ENCODE measurements around the gene CRTAC1. TPM values are rescaled to one million over a fixed set of nuclear protein-coding genes. Genes with fewer than 3 reads are reported as not detected.

CRTAC1 gene
- total RNA-seq, 1 donor = not detected

- Histone ChIP-seq H2AFZ (ENCODE audit: low read length) (no peak overlapping the region), H3K27ac (ENCODE audit: low read depth, low read length) (no peak overlapping the region), H4K20me1 (ENCODE audit: insufficient read depth, low read length) (no peaks in the 10 kb centered on the region), H3K27me3 (ENCODE audit: insufficient read depth, low read length) (peaks cover 11% of the 10 kb centered on the region), H3K4me1 (ENCODE audit: insufficient read depth, low read length) (no peaks in the 10 kb centered on the region), H3K36me3 (ENCODE audit: insufficient read depth, low read length) (no peaks in the 10 kb centered on the region), H3K79me2 (ENCODE audit: insufficient read depth, low read length) (no peaks in the 10 kb centered on the region), H3K4me3 (ENCODE audit: insufficient read depth, low read length) (no peak overlapping the region), H3K9me3 (ENCODE audit: low read depth, low read length) (no peaks in the 10 kb centered on the region), H3K4me2 (ENCODE audit: insufficient read depth, low read length) (no peak overlapping the region)
- TF ChIP-seq CTCF (IDR thresholded peaks at IDR 0.05; ENCODE audit: extremely low read depth, low read depth, low read length) = no peak
- no peak for DNase-seq (ENCODE audit: insufficient read length, low spot score, missing footprints)
Observed at GRCh38 chr10:97826892-97827291, 203.5 kb downstream of the CRTAC1 start.

- Histone ChIP-seq H3K36me3 (ENCODE audit: insufficient read depth, low read length) (no peaks in the 10 kb centered on the region), H3K27me3 (ENCODE audit: insufficient read depth, low read length) (peaks cover 4% of the 10 kb centered on the region), H3K4me1 (ENCODE audit: insufficient read depth, low read length) (no peaks in the 10 kb centered on the region), H3K4me3 (ENCODE audit: insufficient read depth, low read length) (no peak overlapping the region), H3K27ac (ENCODE audit: low read depth, low read length) (no peak overlapping the region), H3K9me3 (ENCODE audit: low read depth, low read length) (no peaks in the 10 kb centered on the region), H3K4me2 (ENCODE audit: insufficient read depth, low read length) (no peak overlapping the region), H3K79me2 (ENCODE audit: insufficient read depth, low read length) (no peaks in the 10 kb centered on the region), H2AFZ (ENCODE audit: low read length) (no peak overlapping the region), H4K20me1 (ENCODE audit: insufficient read depth, low read length) (no peaks in the 10 kb centered on the region)
- DNase-seq (ENCODE audit: insufficient read length, low spot score, missing footprints) = no peak
- no peak for TF ChIP-seq CTCF (IDR thresholded peaks at IDR 0.05; ENCODE audit: extremely low read depth, low read depth, low read length)
Observed at GRCh38 chr10:97825020-97825760, 205.2 kb downstream of the CRTAC1 start.

GRCh38 chr10:97823734-97824133 lies 206.7 kb downstream of the CRTAC1 start:
- no peak for DNase-seq (ENCODE audit: insufficient read length, low spot score, missing footprints)
- Histone ChIP-seq H3K36me3 (ENCODE audit: insufficient read depth, low read length) (no peaks in the 10 kb centered on the region), H3K4me2 (ENCODE audit: insufficient read depth, low read length) (no peak overlapping the region), H3K4me3 (ENCODE audit: insufficient read depth, low read length) (no peak overlapping the region), H3K27ac (ENCODE audit: low read depth, low read length) (no peak overlapping the region), H4K20me1 (ENCODE audit: insufficient read depth, low read length) (no peaks in the 10 kb centered on the region), H3K79me2 (ENCODE audit: insufficient read depth, low read length) (no peaks in the 10 kb centered on the region), H3K9me3 (ENCODE audit: low read depth, low read length) (no peaks in the 10 kb centered on the region), H2AFZ (ENCODE audit: low read length) (no peak overlapping the region), H3K4me1 (ENCODE audit: insufficient read depth, low read length) (no peaks in the 10 kb centered on the region), H3K27me3 (ENCODE audit: insufficient read depth, low read length) (no peaks in the 10 kb centered on the region)
- no peak for TF ChIP-seq CTCF (IDR thresholded peaks at IDR 0.05; ENCODE audit: extremely low read depth, low read depth, low read length)

- Histone ChIP-seq H3K4me2 (ENCODE audit: insufficient read depth, low read length) (no peak overlapping the region), H2AFZ (ENCODE audit: low read length) (no peak overlapping the region), H3K4me1 (ENCODE audit: insufficient read depth, low read length) (no peaks in the 10 kb centered on the region)
Observed at GRCh38 chr10:97822261-97822687, 208.1 kb downstream of the CRTAC1 start.

More at GRCh38 chr10:97822261-97822687, 208.1 kb downstream of the CRTAC1 start:
- Histone ChIP-seq H4K20me1 (ENCODE audit: insufficient read depth, low read length) (no peaks in the 10 kb centered on the region), H3K4me3 (ENCODE audit: insufficient read depth, low read length) (no peak overlapping the region), H3K79me2 (ENCODE audit: insufficient read depth, low read length) (no peaks in the 10 kb centered on the region), H3K27me3 (ENCODE audit: insufficient read depth, low read length) (peaks cover 12% of the 10 kb centered on the region), H3K27ac (ENCODE audit: low read depth, low read length) (no peak overlapping the region), H3K36me3 (ENCODE audit: insufficient read depth, low read length) (no peaks in the 10 kb centered on the region), H3K9me3 (ENCODE audit: low read depth, low read length) (no peaks in the 10 kb centered on the region)
- TF ChIP-seq CTCF (IDR thresholded peaks at IDR 0.05; ENCODE audit: extremely low read depth, low read depth, low read length) = no peak
- DNase-seq (ENCODE audit: insufficient read length, low spot score, missing footprints) = no peak

All from osteoblast (primary cell).